B cell (primary cell): ENCODE results near the gene HIC1.

Experiments
- CTCF ChIP-seq: fragments of 200-600 bp; IDR thresholded peaks from one replicate; pipeline ENCODE4 v1.8.0; 2022; ENCODE audit warnings: antibody characterized with exemption, mild to moderate bottlenecking
- EZH2 ChIP-seq: IDR thresholded peaks from 2 replicates; pipeline ENCODE4 v1.6.1; 2012; ENCODE audit warnings: borderline replicate concordance, low read depth, mild to moderate bottlenecking, moderate library complexity, low read length; ENCODE audit not compliant: insufficient read depth, poor library complexity, severe bottlenecking

GRCh38 chr17:2061441-2061958 is 6.6 kb downstream of the HIC1 start:
- no peak for TF ChIP-seq CTCF
- TF ChIP-seq EZH2, result no peak
